Measurements from ENCODE around the gene ZNF664.

The ZNF664 gene

GRCh38 chr12:124035163-124035562 is 62.1 kb downstream of the ZNF664 start:
- no peak for DNase-seq

GRCh38 chr12:124036171-124036598 is 63.2 kb downstream of the ZNF664 start:
- no peak for DNase-seq

GRCh38 chr12:124036657-124037109 is 63.7 kb downstream of the ZNF664 start:
- DNase-seq = peak; percentile 44

- DNase-seq = no peak
Measured at GRCh38 chr12:124037331-124037730, 64.3 kb downstream of the ZNF664 start.

GRCh38 chr12:124039276-124039675 is 66.3 kb downstream of the ZNF664 start:
- DNase-seq = no peak

- DNase-seq = no peak
Measured at GRCh38 chr12:124040291-124040690, 67.3 kb downstream of the ZNF664 start.

GRCh38 chr12:124040737-124041136 is 67.7 kb downstream of the ZNF664 start:
- no peak for DNase-seq

GRCh38 chr12:124041907-124042306 is 68.9 kb downstream of the ZNF664 start:
- DNase-seq = no peak

- DNase-seq = no peak
Measured at GRCh38 chr12:124044021-124044420, 71.0 kb downstream of the ZNF664 start.

- no peak for DNase-seq
Measured at GRCh38 chr12:124044809-124045321, 71.8 kb downstream of the ZNF664 start.

- DNase-seq = no peak
Measured at GRCh38 chr12:124045671-124046455, 72.8 kb downstream of the ZNF664 start.

GRCh38 chr12:124046456-124046740 is 73.4 kb downstream of the ZNF664 start:
- no peak for DNase-seq

- DNase-seq = no peak
Measured at GRCh38 chr12:124047045-124047566, 74.1 kb downstream of the ZNF664 start.

GRCh38 chr12:124049451-124050094 is 76.6 kb downstream of the ZNF664 start:
- DNase-seq = no peak

- no peak for DNase-seq
Measured at GRCh38 chr12:124053851-124054250, 80.8 kb downstream of the ZNF664 start.

- no peak for DNase-seq
Measured at GRCh38 chr12:124055066-124055465, 82.1 kb downstream of the ZNF664 start.

GRCh38 chr12:124057691-124058090 is 84.7 kb downstream of the ZNF664 start:
- no peak for DNase-seq

GRCh38 chr12:124059752-124060151 is 86.7 kb downstream of the ZNF664 start:
- no peak for DNase-seq
